MM.1S (cell line): ENCODE results near the gene CNRIP1.

Experiments
- EZH2 ChIP-seq: fragments of 300-600 bp; sonication (generic); optimal IDR thresholded peaks from 2 replicates; pipeline ENCODE3; 2017; ENCODE audit warnings: low read depth, mild to moderate bottlenecking, antibody characterized with exemption, low read length, mixed read lengths
- TF ChIP-seq, protein P1 (sequence below): fragments of 300-600 bp; sonication (generic); IDR thresholded peaks from 2 replicates; pipeline ENCODE4 v1.5.1; 2016; ENCODE audit warnings: antibody characterized with exemption, low read length, mixed read lengths

DNA sequence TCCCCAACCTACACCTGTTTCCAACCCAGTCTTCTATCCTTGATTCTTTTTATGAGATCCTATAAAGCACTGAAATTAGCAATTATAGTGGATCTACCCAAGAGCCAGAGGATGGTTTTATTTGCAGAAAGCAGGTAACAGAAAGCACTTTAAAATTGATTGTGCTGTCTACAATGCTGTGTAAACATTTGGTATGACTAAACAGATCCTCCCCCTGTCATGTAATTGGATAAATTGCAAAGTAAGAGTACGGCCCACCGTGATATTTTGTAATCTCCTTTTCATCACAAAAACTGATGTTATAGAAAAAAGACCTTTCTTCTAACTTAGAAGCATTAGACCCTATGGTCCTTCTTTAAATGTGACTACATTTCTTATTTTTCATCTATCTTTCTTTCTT, 56.1 kb downstream of the CNRIP1 start:
- TF ChIP-seq EZH2 = no peak
- TF ChIP-seq, protein P1, sequence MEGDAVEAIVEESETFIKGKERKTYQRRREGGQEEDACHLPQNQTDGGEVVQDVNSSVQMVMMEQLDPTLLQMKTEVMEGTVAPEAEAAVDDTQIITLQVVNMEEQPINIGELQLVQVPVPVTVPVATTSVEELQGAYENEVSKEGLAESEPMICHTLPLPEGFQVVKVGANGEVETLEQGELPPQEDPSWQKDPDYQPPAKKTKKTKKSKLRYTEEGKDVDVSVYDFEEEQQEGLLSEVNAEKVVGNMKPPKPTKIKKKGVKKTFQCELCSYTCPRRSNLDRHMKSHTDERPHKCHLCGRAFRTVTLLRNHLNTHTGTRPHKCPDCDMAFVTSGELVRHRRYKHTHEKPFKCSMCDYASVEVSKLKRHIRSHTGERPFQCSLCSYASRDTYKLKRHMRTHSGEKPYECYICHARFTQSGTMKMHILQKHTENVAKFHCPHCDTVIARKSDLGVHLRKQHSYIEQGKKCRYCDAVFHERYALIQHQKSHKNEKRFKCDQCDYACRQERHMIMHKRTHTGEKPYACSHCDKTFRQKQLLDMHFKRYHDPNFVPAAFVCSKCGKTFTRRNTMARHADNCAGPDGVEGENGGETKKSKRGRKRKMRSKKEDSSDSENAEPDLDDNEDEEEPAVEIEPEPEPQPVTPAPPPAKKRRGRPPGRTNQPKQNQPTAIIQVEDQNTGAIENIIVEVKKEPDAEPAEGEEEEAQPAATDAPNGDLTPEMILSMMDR = no peak
